RKO (cell line): Measurements from ENCODE around the gene SCUBE3.

ENCODE experiments used
- DNase-seq: peaks from one replicate; pipeline ENCODE4 v3.0.0-alpha.2; 2016; ENCODE audit warnings: low spot score

Gene SCUBE3

GRCh38 chr6:35213824-35214756 lies at the start of gene SCUBE3:
Gene SCUBE3, plus strand, starts transcription at chr6:35213956. Its CDS starts 463 bp downstream, at chr6:35214419.
- DNase-seq = no peak

DNA sequence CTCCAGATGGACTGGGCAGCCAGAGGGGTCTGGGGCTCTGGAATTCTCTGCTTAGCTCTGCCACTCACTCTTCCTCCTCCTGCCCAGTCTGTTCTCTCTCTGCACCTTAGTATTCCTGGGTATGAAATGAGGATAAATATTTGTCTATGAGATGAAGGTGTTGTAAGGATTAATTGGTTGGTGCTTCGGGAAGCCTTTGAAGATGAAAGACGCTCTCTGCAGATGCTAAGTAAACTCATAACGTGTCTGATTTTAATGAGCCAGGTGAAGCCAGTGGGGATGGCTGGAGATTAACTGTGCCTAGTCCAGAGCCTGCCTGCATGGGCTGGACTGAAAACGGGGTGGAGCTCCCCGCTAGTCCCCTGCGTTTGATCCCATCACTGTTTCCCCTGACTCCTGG lies 49.5 kb upstream of the SCUBE3 start:
- DNase-seq = no peak

DNA sequence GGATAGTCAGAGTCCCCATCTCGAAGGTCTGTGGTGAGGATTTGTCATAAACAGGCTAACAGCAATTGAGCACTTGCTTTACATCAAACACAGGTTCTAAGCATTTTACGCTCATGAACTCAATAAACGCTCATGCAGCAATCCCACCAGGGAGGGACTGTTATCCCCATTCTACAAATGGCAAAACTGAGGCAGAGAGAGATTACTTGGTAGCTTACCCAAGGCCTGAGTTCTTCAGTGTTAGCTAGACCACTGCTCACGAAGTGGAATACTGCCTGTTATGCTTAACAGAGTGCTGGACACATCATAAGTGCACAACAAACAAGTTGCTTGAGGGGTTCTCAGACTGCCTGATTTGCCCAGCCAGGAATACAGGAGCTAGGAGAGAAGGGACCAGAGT lies 48.9 kb upstream of the SCUBE3 start:
- no peak for DNase-seq

GRCh38 chr6:35165630-35166071 lies 48.1 kb upstream of the SCUBE3 start:
- no peak for DNase-seq

DNA sequence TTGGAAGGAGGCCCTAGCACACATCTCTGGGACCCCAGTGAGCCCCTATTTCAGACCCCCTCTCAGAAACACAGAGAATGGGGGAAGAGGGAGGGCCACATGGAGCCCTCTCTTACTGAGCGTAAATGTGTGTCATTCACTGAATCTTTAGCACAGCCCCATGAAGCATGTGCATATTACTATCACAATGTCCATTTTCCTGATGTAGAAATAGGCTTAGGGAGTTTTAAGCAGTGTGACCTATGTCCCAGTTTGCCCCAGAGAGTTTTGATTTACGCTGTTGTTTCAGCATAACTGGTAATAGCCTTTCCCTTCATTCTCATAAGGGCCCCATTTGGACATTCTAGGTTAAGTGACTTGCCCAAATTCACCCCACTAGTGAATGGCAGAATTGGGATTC lies 47.6 kb upstream of the SCUBE3 start:
- no peak for DNase-seq

DNA sequence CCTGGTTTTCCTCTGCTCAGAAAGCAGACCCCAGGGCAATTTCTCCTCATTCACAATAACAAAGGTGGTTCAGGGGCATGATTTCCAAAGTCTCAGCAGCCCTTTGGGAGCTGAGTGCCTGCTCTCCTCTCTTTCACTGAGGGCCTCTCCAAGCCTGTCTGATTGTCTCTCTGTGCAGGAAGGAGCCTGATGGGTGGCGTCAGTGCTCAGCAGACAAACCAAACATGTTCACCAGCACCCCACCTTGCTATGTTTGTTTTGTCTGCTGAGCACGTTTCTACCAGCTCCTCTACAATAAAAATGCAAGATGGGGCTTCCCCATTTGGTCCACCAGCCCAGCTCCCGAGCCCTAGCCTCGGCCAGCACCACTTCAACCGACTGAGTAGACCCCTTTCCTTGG lies 47.2 kb upstream of the SCUBE3 start:
- no peak for DNase-seq

DNA sequence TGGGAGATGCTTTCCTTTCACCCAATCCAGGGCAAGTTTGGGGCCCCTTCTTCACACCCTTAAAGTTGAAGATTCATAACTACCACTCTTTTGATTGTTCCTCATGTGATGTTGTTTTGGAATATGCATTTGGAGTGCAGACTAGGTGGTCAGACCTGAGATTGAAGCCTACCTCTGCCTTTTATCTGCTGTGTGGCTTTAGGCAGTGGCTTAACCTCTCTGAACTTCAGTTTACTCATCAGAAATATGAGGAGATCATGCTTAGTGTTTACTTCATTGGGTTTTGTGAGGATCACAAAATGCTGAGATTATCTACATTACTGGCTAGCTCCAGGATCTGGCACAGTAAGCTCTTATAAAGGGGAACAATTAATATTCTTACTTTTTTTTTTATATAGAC lies 46.3 kb upstream of the SCUBE3 start:
- DNase-seq = no peak

GRCh38 chr6:35168461-35168861 lies 45.3 kb upstream of the SCUBE3 start:
- DNase-seq = no peak

DNA sequence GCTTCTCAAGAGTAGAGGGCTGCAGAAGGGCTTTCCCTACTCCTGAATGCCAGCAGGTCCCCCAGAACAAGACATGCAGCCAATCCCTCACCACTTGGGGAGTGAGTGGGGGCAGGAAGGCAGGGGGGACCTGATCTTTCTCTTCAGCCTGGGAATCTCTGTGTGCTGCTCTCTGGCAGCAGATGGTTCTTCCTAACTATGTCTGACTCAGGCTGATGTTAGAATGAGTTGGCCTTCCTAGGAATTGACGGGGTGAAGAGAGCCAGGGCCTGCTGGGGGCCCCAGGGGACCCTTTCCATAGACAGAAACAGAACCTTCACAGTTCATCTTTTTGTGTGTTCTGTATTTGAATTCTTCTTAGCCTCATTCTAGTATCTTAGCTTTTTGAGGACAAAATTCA lies 43.6 kb upstream of the SCUBE3 start:
- DNase-seq = no peak

DNA sequence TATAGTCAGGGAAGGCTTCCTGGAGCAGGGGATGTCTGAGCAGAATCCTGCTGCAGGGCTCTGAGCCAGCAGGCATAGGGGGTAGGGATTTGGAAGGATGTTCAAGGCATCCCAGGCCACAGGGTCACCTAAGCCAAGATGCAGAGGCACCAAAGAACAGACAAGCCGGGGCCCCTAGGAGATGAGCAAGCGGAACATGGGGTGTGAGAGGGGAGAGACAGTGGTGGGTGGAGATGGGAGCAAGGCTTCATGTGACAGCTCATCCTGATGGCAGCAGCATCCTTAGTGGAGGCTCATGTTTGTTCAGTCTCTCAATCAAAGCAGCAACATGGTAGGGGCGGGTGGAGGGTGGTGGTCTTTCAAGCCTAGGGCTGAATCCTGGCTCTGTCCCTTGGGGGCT lies 42.9 kb upstream of the SCUBE3 start:
- no peak for DNase-seq

- DNase-seq = no peak
Measured at GRCh38 chr6:35173044-35173426, 40.7 kb upstream of the SCUBE3 start.

GRCh38 chr6:35173427-35174087 lies 40.2 kb upstream of the SCUBE3 start:
- DNase-seq = peak; percentile 37

DNA sequence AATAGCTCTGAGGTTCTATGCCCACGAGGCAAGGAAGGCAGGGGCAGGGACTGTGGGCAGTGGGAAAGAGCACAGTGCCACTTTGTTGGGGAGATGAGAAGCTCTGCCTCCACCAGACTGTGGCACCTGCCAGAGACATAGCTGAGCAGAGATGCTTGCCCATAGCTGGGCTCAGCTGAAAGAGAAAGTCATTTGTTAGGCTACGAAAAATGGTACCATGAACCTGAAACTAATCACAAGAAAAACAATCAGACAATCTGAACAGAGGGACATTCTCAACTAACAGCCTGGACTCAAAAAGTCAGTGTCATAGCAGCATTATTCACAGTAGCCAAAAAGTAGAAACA lies 39.7 kb upstream of the SCUBE3 start:
- DNase-seq = no peak

- DNase-seq = no peak
Measured at GRCh38 chr6:35174501-35174900, 39.3 kb upstream of the SCUBE3 start.

DNA sequence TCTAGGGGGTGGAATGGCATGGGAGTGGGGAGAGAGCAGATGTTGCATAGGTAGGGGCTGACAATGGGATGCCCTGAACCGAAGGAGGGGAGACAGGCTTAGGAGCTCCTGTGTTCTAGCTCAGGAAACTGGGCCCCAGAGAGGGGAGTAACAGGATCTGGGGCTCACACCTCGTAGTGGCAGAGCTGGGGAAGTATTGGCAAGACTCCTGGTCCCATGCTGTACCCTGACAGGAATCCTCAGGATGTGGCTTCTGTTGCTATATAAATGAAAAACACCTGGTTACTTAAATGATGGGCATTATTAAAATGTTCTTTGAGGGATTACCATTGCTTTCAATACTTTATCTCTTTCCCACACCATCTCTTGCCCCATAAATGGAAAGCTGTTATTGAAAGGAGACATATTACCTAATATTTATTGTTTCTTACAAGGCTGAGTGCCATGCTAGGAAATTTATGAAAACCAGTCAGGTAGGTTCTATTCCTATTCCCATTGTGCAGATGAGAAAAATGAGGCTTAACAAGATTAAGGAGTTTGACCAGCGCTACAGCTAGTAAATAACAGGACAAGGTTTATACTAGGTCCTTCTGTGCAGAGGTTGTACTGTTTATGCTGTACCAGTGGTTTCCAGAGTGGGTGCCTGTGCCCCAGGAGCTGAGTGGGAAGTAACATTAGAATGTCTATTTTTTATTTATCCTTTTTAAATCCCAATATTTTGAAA lies 37.3 kb upstream of the SCUBE3 start:
- no peak for DNase-seq

GRCh38 chr6:35177157-35177556 lies 36.6 kb upstream of the SCUBE3 start:
- DNase-seq = peak; percentile 25

GRCh38 chr6:35177596-35177995 lies 36.2 kb upstream of the SCUBE3 start:
- no peak for DNase-seq

- DNase-seq = no peak
Measured at GRCh38 chr6:35178012-35178411, 35.7 kb upstream of the SCUBE3 start.

DNA sequence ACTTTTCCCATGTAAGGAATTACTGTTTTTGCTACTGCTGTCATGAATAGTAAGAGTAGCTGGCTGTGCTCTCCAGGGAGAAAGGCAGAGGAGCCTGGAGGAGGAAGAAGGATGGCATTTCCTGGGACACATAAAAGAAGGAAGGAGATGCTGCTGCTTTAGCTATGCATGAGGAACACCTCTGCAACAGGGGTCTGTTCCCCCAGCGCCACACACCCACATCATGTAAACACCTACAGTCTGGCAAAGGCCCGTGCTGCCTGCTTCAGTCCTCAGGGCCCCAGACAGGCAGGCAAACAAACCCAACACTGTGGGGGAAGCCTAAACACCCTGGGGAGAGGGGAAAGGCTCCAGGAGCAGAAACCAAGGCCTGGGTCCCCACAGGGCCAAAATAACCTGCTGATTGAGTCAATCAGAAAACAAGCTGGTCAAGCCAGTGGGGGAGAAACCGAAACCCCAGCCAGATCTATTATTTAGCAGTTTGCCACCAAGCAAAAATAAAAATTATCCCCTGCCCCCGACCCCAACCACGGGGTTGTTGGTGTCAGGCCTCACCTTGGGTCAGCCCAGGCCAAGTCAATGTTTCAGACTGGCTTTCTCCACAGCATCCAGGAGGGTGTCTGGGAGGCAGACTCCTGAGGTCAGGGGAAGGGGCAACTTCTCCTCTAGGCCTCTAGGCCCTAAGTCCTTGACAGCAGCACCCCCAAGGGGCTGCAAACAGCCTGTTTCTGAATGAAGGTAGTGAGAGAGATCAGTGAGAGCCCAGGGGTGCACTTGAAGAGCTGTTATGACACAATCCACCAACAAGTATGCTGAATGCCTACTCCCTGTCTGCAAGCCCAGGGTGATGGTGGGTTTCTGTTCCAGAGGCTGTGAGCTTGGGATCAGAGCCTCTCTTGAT lies 34.6 kb upstream of the SCUBE3 start:
- no peak for DNase-seq

DNA sequence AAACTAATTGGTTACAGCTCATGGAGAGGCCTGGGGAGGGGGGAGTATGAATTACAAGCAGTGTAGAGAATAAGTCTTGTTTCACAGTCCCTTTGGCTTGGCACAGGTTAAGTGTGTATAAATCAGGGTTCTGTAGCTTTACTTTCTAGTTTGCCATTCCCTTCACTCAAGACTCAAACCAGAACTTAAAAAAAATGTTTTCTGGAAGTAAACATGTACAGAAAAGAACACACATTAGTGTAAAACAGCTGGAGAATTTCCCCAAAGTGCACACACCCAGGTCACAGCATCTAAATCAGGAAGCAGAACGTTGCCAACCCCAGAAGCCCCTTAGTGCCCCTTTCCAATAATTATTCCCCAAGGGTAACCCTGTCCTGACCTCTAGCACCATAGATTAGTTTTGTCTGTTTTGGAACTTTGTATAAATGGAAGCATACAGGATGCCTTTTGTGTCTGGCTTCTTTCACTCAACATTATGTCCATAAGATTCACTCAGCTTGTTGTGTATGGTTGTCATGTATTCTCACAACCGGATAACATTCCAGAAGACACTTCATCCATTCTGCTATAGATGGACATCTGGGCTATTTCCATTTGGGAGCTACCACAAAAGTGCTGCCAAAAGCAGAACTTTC lies 33.7 kb upstream of the SCUBE3 start:
- no peak for DNase-seq

GRCh38 chr6:35181308-35181932 lies 32.3 kb upstream of the SCUBE3 start:
- DNase-seq = no peak
